Prostate gland (tissue), 2 donors: ENCODE measurements around the gene FOXP4. TPM values are rescaled to one million over a fixed set of nuclear protein-coding genes. Genes with fewer than 3 reads are reported as not detected.

Experiments used
- DNase-seq: peaks from one replicate; pipeline ENCODE4 v3.0.0-alpha.2; 2019; ENCODE audit warnings: low spot score
- H3K27ac ChIP-seq, 2 donors: fragments of 200-600 bp; sonication (generic); 2 replicates each; pipeline ENCODE4 v1.5.1; 2017 to 2019
- H3K27me3 ChIP-seq: fragments of 200-600 bp; sonication (generic); replicated peaks from 2 replicates; pipeline ENCODE4 v1.5.1; 2019; ENCODE audit not compliant: insufficient read depth
- H3K36me3 ChIP-seq, 2 donors: fragments of 200-600 bp; sonication (generic); 1 replicate in 1 of 2; 2 replicates in 1 of 2; pipeline versions ENCODE4 v1.5.1 to v1.8.1; 2017 to 2019
- H3K4me1 ChIP-seq: fragments of 200-600 bp; sonication (generic); replicated peaks from 2 replicates; pipeline ENCODE4 v1.5.1; 2019
- H3K4me3 ChIP-seq, 2 donors: fragments of 200-600 bp; sonication (generic); 2 replicates each; pipeline ENCODE4 v1.5.1; 2017 to 2019
- H3K9me3 ChIP-seq: fragments of 200-600 bp; sonication (generic); 2 replicates; pipeline ENCODE4 v1.5.1; 2017
- POLR2A ChIP-seq: fragments of 450-650 bp; IDR thresholded peaks from one replicate; pipeline ENCODE4 v1.6.1; 2016; ENCODE audit warnings: antibody characterized with exemption, mild to moderate bottlenecking
- POLR2AphosphoS5 ChIP-seq: sonication (generic); formaldehyde crosslinking; IDR thresholded peaks from one replicate; pipeline ENCODE4 v1.6.1; 2017; ENCODE audit warnings: antibody characterized with exemption
- WGBS: methylation state at CpG from one replicate; pipeline ENCODE4 v1.1.5; 2018; 5-methylcytosine and 5-hydroxymethylcytosine counted together
- intact Hi-C: fragments of 100-400 bp; cut with DNase I; formaldehyde crosslinking; loops from one replicate; pipeline ENCODE4 v1.14.2; 2022
- total RNA-seq, 2 donors: library from RNA; depleted of rRNA; stranded (reverse); fragments of >200 nt; gene quantifications; one replicate each; pipeline ENCODE4 v1.1.0, GENCODE V29; 2016
- TF ChIP-seq, protein P1 (sequence below), 4 experiments: fragments of 200-600 bp in 2 of 4; fragments of 450-650 bp in 2 of 4; sonication (generic) in 2 of 4; IDR thresholded peaks; 1 replicate in 3 of 4; 2 replicates in 1 of 4; pipeline ENCODE4 v1.5.1; 2016 to 2019; ENCODE audit warnings: antibody characterized with exemption in 4 of 4, mild to moderate bottlenecking in 2 of 4, moderate library complexity in 2 of 4

The FOXP4 gene
- total RNA-seq, 2 donors from 2014 or later: 24.8 to 53.5 TPM

GRCh38 chr6:41640426-41640825, 94.2 kb downstream of the FOXP4 start:
- H3K27me3 ChIP-seq: no peaks in the 10 kb centered on the region
- no peak for DNase-seq
- intact Hi-C loops: no loop called here
- WGBS: 81% methylated on average over 7 of the region's 7 CpGs
- H3K4me1 ChIP-seq: peaks cover 4% of the 10 kb centered on the region
- no peaks in the 10 kb centered on the region for H3K36me3 ChIP-seq
- TF ChIP-seq, protein P1, sequence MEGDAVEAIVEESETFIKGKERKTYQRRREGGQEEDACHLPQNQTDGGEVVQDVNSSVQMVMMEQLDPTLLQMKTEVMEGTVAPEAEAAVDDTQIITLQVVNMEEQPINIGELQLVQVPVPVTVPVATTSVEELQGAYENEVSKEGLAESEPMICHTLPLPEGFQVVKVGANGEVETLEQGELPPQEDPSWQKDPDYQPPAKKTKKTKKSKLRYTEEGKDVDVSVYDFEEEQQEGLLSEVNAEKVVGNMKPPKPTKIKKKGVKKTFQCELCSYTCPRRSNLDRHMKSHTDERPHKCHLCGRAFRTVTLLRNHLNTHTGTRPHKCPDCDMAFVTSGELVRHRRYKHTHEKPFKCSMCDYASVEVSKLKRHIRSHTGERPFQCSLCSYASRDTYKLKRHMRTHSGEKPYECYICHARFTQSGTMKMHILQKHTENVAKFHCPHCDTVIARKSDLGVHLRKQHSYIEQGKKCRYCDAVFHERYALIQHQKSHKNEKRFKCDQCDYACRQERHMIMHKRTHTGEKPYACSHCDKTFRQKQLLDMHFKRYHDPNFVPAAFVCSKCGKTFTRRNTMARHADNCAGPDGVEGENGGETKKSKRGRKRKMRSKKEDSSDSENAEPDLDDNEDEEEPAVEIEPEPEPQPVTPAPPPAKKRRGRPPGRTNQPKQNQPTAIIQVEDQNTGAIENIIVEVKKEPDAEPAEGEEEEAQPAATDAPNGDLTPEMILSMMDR (IDR thresholded peaks at IDR 0.05): no peak
- TF ChIP-seq POLR2AphosphoS5 (no peak), POLR2A (no peak)
- no peak overlapping the region for H3K27ac ChIP-seq
- no peak overlapping the region for H3K4me3 ChIP-seq
- no peaks in the 10 kb centered on the region for H3K9me3 ChIP-seq

DNA sequence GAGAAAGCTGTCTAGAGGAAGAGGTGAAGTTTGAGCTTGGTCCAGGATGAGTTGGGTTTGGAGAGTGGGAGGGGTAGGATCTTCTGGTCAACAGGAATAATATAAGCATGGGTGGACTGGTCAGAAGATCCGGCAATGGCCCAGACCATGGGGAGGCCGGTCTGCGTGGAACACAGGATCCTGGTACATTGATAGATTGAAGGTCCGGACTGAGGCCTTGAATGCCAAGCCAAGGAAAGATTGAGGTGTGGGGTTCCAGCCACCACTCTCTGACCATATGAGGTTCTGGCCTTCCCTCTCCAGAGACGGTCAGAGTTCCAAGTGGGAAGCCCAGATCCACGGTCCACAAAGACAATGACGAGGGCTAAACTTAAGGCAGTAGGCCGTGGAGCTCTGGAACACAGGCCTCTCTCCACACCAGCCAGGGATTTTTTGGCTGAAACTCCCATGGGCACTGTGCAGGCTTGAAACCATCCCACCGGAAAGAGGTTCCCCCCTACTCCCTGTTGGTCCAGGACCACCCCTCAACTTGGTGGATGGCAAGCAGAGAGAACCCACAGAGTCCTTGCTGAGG, 95.3 kb downstream of the FOXP4 start:
- DNase-seq: no peak
- WGBS: 83% methylated on average over 9 of the region's 9 CpGs
- no peaks in the 10 kb centered on the region for H3K36me3 ChIP-seq
- peaks cover 4% of the 10 kb centered on the region for H3K4me1 ChIP-seq
- H3K9me3 ChIP-seq: no peaks in the 10 kb centered on the region
- H3K4me3 ChIP-seq: no peak overlapping the region
- no peak for TF ChIP-seq POLR2AphosphoS5
- no peak for TF ChIP-seq POLR2A
- TF ChIP-seq, protein P1 (IDR thresholded peaks at IDR 0.05): no peak
- no peaks in the 10 kb centered on the region for H3K27me3 ChIP-seq
- no peak overlapping the region for H3K27ac ChIP-seq
- intact Hi-C loops: no loop called here

DNA sequence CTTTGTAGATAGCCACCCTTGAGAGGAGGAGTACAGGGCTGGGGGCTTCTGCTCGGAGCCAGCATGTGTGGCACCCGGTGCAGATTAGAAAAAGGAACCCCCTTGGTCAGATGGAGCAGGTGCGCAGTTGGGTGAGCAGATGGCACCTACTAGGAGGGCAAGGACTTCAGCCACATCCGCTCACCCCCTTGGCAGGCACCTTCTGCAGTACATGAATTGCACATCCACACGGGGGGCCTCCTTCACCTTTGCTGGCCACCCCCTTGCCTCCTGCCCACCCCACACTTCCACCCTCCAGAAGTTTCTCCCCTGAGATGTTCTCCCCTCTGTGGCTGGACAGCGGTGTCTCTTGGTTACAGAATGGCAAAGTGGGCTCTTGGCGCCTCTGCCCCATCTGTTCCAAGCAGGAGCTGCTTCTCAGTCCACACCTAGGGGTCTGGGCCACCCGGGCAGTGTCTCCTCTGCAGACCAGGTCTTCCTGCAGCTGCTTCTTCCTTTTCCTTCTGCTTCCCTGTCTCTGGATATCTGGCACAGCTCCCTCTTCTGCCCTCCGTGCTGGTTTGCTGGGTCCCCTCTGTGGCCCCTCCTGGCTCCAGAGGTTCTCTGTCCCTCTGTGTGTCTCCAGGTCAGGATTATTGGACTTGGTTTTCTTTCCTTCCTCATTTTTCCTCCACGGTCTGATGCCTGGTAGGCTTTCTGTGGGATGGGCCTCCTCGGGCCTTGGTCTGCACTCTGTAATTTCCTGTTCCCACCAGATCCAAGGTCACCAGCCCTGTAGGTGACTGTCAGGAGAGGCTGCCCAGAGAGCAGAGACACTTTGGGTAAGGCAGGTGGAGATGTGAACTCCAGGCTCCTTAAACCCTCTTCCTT, 96.1 kb downstream of the FOXP4 start:
- TF ChIP-seq POLR2AphosphoS5: no peak
- TF ChIP-seq POLR2A: no peak
- TF ChIP-seq, protein P1 (IDR thresholded peaks at IDR 0.05): no peak
- intact Hi-C loops: no loop called here
- no peak overlapping the region for H3K27ac ChIP-seq
- H3K36me3 ChIP-seq: no peaks in the 10 kb centered on the region
- no peak overlapping the region for H3K4me3 ChIP-seq
- no peaks in the 10 kb centered on the region for H3K9me3 ChIP-seq
- DNase-seq: no peak
- peaks cover 2% of the 10 kb centered on the region for H3K4me1 ChIP-seq
- 69% methylated on average over 10 of the region's 11 CpGs for WGBS
- H3K27me3 ChIP-seq: no peaks in the 10 kb centered on the region

- no peaks in the 10 kb centered on the region for H3K36me3 ChIP-seq
- H3K4me3 ChIP-seq: no peak overlapping the region
- TF ChIP-seq POLR2A: no peak
- TF ChIP-seq POLR2AphosphoS5: no peak
- TF ChIP-seq, protein P1 (IDR thresholded peaks at IDR 0.05): no peak
- no peaks in the 10 kb centered on the region for H3K9me3 ChIP-seq
- no peak for DNase-seq
- H3K27ac ChIP-seq: no peak overlapping the region
- no peaks in the 10 kb centered on the region for H3K4me1 ChIP-seq
- intact Hi-C loops: no loop called here
- 81% methylated on average over 10 of the region's 10 CpGs for WGBS
- H3K27me3 ChIP-seq: no peaks in the 10 kb centered on the region
These were observed 97.0 kb downstream of the FOXP4 start for GRCh38 chr6:41642960-41643898.
